NCI-H1694 (cell line): ENCODE data around the gene AGAP5.
"Not testable (repeated sequence)": the region's sequence is repeated elsewhere in the genome, so short reads cannot be mapped to it uniquely, and the experiment has no call there.

Experiments used
- DNase-seq: peaks from one replicate; lab custom pipeline; 2025; lab: John Stamatoyannopoulos, UW

Gene AGAP5

GRCh38 chr10:73697675-73698159, at the start of gene AGAP5:
Gene AGAP5 (minus strand): TSS chr10:73698109. CDS start chr10:73697755, 354 bp downstream.
- not testable (repeated sequence) for DNase-seq

- no peak for DNase-seq
Observed at GRCh38 chr10:73746721-73747120, 48.8 kb upstream of the AGAP5 start.

GRCh38 chr10:73744664-73744975, 46.7 kb upstream of the AGAP5 start:
- DNase-seq = no peak

- DNase-seq = peak; percentile 91
Observed at GRCh38 chr10:73743905-73744663, 46.2 kb upstream of the AGAP5 start, which contains the start of gene SEC24C. Gene SEC24C (plus strand): TSS chr10:73744372. CDS start chr10:73746833, 2,461 bp downstream.

GRCh38 chr10:73743327-73743904, 45.5 kb upstream of the AGAP5 start:
- no peak for DNase-seq

GRCh38 chr10:73742454-73742734, 44.5 kb upstream of the AGAP5 start:
- no peak for DNase-seq

- DNase-seq = not testable (repeated sequence)
Observed at GRCh38 chr10:73740501-73741254, 42.8 kb upstream of the AGAP5 start.

- DNase-seq = no peak
Observed at GRCh38 chr10:73734796-73735305, 36.9 kb upstream of the AGAP5 start.

- no peak for DNase-seq
Observed at GRCh38 chr10:73734028-73734720, 36.3 kb upstream of the AGAP5 start.

GRCh38 chr10:73732931-73733623, 35.2 kb upstream of the AGAP5 start:
- no peak for DNase-seq

- DNase-seq = no peak
Observed at GRCh38 chr10:73732426-73732825, 34.5 kb upstream of the AGAP5 start.

GRCh38 chr10:73731588-73732375, 33.9 kb upstream of the AGAP5 start:
- no peak for DNase-seq

- DNase-seq = peak; percentile 76
Observed at GRCh38 chr10:73730153-73730906, 32.4 kb upstream of the AGAP5 start.

- not testable (repeated sequence) for DNase-seq
Observed at GRCh38 chr10:73729781-73730152, 31.9 kb upstream of the AGAP5 start.

- DNase-seq = no peak
Observed at GRCh38 chr10:73723516-73723915, 25.6 kb upstream of the AGAP5 start.

- DNase-seq = not testable (repeated sequence)
Observed at GRCh38 chr10:73720561-73720960, 22.7 kb upstream of the AGAP5 start.

GRCh38 chr10:73717556-73717955, 19.6 kb upstream of the AGAP5 start:
- DNase-seq = no peak

- no peak for DNase-seq
Observed at GRCh38 chr10:73716251-73716650, 18.3 kb upstream of the AGAP5 start.

- DNase-seq = not testable (repeated sequence)
Observed at GRCh38 chr10:73715179-73716156, 17.6 kb upstream of the AGAP5 start.
